GM19193 (cell line): ENCODE measurements around the gene BCCIP.

Source experiments
- POLR2A ChIP-seq: IDR thresholded peaks from 4 replicates; pipeline ENCODE4 v1.6.1; 2011; ENCODE audit not compliant: insufficient read depth, insufficient read length; ENCODE audit errors: extremely low read depth

BCCIP gene

GRCh38 chr10:125792342-125793300 lies 30.7 kb upstream of the BCCIP start:
- TF ChIP-seq POLR2A: no peak

GRCh38 chr10:125795128-125795527 lies 28.2 kb upstream of the BCCIP start:
- TF ChIP-seq POLR2A: no peak

GRCh38 chr10:125795637-125796190 lies 27.6 kb upstream of the BCCIP start:
- no peak for TF ChIP-seq POLR2A

- TF ChIP-seq POLR2A: no peak
These were observed 25.9 kb upstream of the BCCIP start for GRCh38 chr10:125797424-125797823.

- TF ChIP-seq POLR2A: no peak
These were observed 25.2 kb upstream of the BCCIP start for GRCh38 chr10:125797994-125798662.

GRCh38 chr10:125799451-125800182 lies 23.7 kb upstream of the BCCIP start:
- no peak for TF ChIP-seq POLR2A

GRCh38 chr10:125801574-125801973 lies 21.8 kb upstream of the BCCIP start:
- no peak for TF ChIP-seq POLR2A

- no peak for TF ChIP-seq POLR2A
These were observed 21.2 kb upstream of the BCCIP start for GRCh38 chr10:125802131-125802530.

- no peak for TF ChIP-seq POLR2A
These were observed 20.6 kb upstream of the BCCIP start for GRCh38 chr10:125802739-125803138.

- TF ChIP-seq POLR2A: no peak
These were observed 15.3 kb upstream of the BCCIP start for GRCh38 chr10:125808047-125808446.

GRCh38 chr10:125811251-125811650 lies 12.1 kb upstream of the BCCIP start:
- TF ChIP-seq POLR2A: no peak

- no peak for TF ChIP-seq POLR2A
These were observed 11.1 kb upstream of the BCCIP start for GRCh38 chr10:125812128-125812750.

- TF ChIP-seq POLR2A: no peak
These were observed 7.6 kb upstream of the BCCIP start for GRCh38 chr10:125815764-125816163.

- TF ChIP-seq POLR2A: no peak
These were observed 6.8 kb upstream of the BCCIP start for GRCh38 chr10:125816548-125816947.
